ENCODE results near the gene PSMD1. TPM values are rescaled to one million over a fixed set of nuclear protein-coding genes. Genes with fewer than 3 reads are reported as not detected.

PSMD1 gene
- total RNA-seq, 1 experiment from 2014 or later = 245 TPM

DNA sequence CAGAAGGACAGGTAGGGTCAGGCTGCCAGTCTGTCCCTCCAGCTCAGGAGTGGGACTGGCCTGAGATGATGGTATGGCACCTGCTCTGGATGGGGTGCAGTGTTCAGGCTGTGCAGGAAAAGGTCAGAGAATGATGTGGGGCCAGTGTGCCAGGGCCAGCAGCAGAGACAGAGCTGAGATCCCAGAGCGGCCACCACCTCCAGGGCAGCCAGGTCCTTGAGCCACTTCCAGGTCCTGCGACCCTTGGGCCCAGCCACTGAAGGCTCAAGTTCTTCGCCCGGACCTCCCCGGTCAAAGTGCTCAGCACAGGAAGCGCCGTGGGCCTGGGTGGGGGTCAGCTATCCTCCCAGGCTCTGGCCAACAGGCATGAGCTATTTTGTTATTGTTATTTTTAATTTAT, 129.7 kb downstream of the PSMD1 start:
- Histone ChIP-seq H3K27ac (ENCODE audit: low read depth, low read length, poor library complexity, severe bottlenecking) (no peak overlapping the region), H3K36me3 (ENCODE audit: insufficient read depth, low read length, poor library complexity, severe bottlenecking) (no peaks in the 10 kb centered on the region), H3K4me1 (ENCODE audit: insufficient read depth, low read length, poor library complexity, severe bottlenecking) (no peaks in the 10 kb centered on the region), H3K4me3 (ENCODE audit: low read depth, low read length, poor library complexity, severe bottlenecking) (no peak overlapping the region), H3K27me3 (replicated peaks; ENCODE audit: insufficient read depth, low read depth, low read length, poor library complexity) (no peaks in the 10 kb centered on the region), H3K9me3 (ENCODE audit: low read depth, low read length, poor library complexity, severe bottlenecking) (no peaks in the 10 kb centered on the region)
- DNase-seq (ENCODE audit: low spot score) = no peak
- no peak for TF ChIP-seq EZH2 (IDR thresholded peaks at IDR 0.05; ENCODE audit: borderline replicate concordance, low read depth, low read length, poor library complexity, severe bottlenecking)
- TF ChIP-seq, protein P1, sequence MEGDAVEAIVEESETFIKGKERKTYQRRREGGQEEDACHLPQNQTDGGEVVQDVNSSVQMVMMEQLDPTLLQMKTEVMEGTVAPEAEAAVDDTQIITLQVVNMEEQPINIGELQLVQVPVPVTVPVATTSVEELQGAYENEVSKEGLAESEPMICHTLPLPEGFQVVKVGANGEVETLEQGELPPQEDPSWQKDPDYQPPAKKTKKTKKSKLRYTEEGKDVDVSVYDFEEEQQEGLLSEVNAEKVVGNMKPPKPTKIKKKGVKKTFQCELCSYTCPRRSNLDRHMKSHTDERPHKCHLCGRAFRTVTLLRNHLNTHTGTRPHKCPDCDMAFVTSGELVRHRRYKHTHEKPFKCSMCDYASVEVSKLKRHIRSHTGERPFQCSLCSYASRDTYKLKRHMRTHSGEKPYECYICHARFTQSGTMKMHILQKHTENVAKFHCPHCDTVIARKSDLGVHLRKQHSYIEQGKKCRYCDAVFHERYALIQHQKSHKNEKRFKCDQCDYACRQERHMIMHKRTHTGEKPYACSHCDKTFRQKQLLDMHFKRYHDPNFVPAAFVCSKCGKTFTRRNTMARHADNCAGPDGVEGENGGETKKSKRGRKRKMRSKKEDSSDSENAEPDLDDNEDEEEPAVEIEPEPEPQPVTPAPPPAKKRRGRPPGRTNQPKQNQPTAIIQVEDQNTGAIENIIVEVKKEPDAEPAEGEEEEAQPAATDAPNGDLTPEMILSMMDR (conservative IDR thresholded peaks at IDR 0.05; ENCODE audit: low read depth, low read length) = no peak
- BruUV-seq (replicated peaks) = no TSS peak
- intact Hi-C loops (cut with micrococcal nuclease; ENCODE audit: unreplicated experiment) = no loop called here
- POLR2A ChIA-PET (ENCODE audit: low non-redundant PET) = no interaction called here
- CTCF ChIA-PET = no interaction called here

DNA sequence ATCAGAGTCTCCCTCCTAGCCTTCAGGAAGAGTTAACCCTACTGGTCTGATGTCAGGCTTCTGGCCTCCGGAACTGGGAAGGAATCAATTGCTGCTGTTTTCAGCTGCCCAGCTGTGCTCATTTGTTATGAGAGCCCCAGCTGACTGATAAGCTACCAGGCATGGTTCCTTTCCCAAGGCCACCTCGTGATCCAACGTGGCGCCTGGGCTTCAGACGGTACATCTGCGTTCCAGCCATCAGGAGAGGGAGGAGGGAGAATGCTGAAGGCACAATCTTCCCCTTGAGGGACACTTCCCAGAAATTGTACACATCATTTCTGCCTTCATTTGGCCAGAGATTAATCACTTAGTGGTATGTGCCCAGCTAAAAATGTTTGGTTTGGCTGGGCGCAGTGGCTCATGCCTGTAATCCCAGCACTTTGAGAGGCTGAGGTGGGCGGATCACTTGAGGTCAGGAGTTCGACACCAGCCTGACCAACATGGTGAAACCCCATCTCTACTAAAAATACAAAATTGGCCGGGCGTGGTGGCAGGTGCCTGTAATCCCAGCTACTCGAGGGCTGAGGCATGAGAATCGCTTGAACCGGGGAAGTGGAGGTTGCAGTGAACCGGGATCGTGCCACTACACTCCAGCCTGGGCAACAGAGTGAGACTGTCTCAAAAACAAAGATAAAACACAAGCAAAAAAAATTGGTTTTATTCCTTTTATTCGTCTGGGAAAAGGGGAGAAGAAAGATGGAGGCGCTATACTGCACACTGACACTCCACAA, 131.3 kb downstream of the PSMD1 start:
- H3K4me3 ChIP-seq (ENCODE audit: low read depth, low read length, poor library complexity, severe bottlenecking) = no peak overlapping the region
- H3K36me3 ChIP-seq (ENCODE audit: insufficient read depth, low read length, poor library complexity, severe bottlenecking) = no peaks in the 10 kb centered on the region
- no peaks in the 10 kb centered on the region for H3K4me1 ChIP-seq (ENCODE audit: insufficient read depth, low read length, poor library complexity, severe bottlenecking)
- H3K27ac ChIP-seq (ENCODE audit: low read depth, low read length, poor library complexity, severe bottlenecking) = no peak overlapping the region
- ChIA-PET POLR2A (ENCODE audit: low non-redundant PET) (no interaction called here), CTCF (no interaction called here)
- DNase-seq (ENCODE audit: low spot score) = no peak
- BruUV-seq (replicated peaks) = no TSS peak
- TF ChIP-seq, protein P1 (conservative IDR thresholded peaks at IDR 0.05; ENCODE audit: low read depth, low read length) = no peak
- TF ChIP-seq EZH2 (IDR thresholded peaks at IDR 0.05; ENCODE audit: borderline replicate concordance, low read depth, low read length, poor library complexity, severe bottlenecking) = no peak
- H3K9me3 ChIP-seq (ENCODE audit: low read depth, low read length, poor library complexity, severe bottlenecking) = no peaks in the 10 kb centered on the region
- intact Hi-C loops (cut with micrococcal nuclease; ENCODE audit: unreplicated experiment) = no loop called here
- H3K27me3 ChIP-seq (replicated peaks; ENCODE audit: insufficient read depth, low read depth, low read length, poor library complexity) = no peaks in the 10 kb centered on the region

DNA sequence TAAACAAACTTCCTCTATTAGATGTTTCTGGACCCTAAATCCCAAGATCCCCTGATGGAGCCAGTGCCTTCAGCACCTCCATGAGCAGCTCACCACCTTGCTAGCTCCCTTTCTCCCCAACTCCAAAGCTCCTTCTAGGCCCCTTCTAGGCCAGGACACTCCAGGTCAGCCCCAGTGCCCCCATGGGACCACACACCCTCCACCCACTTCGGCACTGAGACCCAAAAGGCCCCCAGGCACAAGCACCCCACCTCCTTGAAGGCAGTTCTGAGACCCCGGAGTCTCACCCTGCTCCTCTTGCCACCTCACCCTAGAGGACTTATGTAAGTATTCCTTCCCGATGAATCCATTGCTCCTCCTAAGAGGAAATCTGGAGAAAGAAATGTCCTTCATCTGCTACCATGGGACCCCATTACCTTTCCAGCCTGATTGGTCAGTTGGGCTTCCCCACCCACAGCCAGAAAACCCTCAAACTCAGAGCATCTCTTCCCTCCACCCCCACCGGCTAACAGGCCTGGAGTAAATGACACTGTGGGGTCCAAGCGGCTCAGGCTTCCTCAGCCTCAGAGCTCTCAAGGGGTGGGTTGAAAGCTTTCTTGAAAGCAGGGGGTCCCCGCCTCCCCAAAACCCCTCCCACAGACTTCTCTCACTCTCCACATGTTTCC, 132.0 kb downstream of the PSMD1 start:
- BruUV-seq (replicated peaks) = no TSS peak
- no peaks in the 10 kb centered on the region for H3K27me3 ChIP-seq (replicated peaks; ENCODE audit: insufficient read depth, low read depth, low read length, poor library complexity)
- DNase-seq (ENCODE audit: low spot score) = no peak
- no peaks in the 10 kb centered on the region for H3K4me1 ChIP-seq (ENCODE audit: insufficient read depth, low read length, poor library complexity, severe bottlenecking)
- no peak overlapping the region for H3K4me3 ChIP-seq (ENCODE audit: low read depth, low read length, poor library complexity, severe bottlenecking)
- ChIA-PET CTCF (no interaction called here), POLR2A (ENCODE audit: low non-redundant PET) (no interaction called here)
- no peaks in the 10 kb centered on the region for H3K36me3 ChIP-seq (ENCODE audit: insufficient read depth, low read length, poor library complexity, severe bottlenecking)
- no peak for TF ChIP-seq EZH2 (IDR thresholded peaks at IDR 0.05; ENCODE audit: borderline replicate concordance, low read depth, low read length, poor library complexity, severe bottlenecking)
- TF ChIP-seq, protein P1 (conservative IDR thresholded peaks at IDR 0.05; ENCODE audit: low read depth, low read length) = no peak
- no peak overlapping the region for H3K27ac ChIP-seq (ENCODE audit: low read depth, low read length, poor library complexity, severe bottlenecking)
- no peaks in the 10 kb centered on the region for H3K9me3 ChIP-seq (ENCODE audit: low read depth, low read length, poor library complexity, severe bottlenecking)
- intact Hi-C loops (cut with micrococcal nuclease; ENCODE audit: unreplicated experiment) = no loop called here
